ENCODE results near the gene MYH16.

- TF ChIP-seq CTCF (IDR thresholded peaks at IDR 0.05; ENCODE audit: low read depth, low read length), result no peak
- no peak for TF ChIP-seq MYC (IDR thresholded peaks at IDR 0.05; ENCODE audit: low read depth, low read length)
- TF ChIP-seq POLR2A (IDR thresholded peaks at IDR 0.05; ENCODE audit: extremely low read depth, insufficient read length), result no peak
Measured at GRCh38 chr7:99289185-99289584, 16.5 kb downstream of the MYH16 start.
